ENCODE data around the gene NSG1. TPM values are rescaled to one million over a fixed set of nuclear protein-coding genes. Genes with fewer than 3 reads are reported as not detected.

NSG1 gene
- total and polyA plus RNA-seq, 2 of the 8 experiments (the other 6 are each of a cell fraction or from before 2014, with no cell fraction given), result 35.7 to 61.4 TPM

- no peaks in the 10 kb centered on the region for H3K9me3 ChIP-seq (ENCODE audit: insufficient read depth in 2 of 2, low read depth in 1 of 2, low read length in 1 of 2)
- peaks cover 0 to 3% (median 0%) of the 10 kb centered on the region in 4 experiments; a peak in 1 of 7 replicates for H3K4me1 ChIP-seq (replicated peaks in 1 of 4; ENCODE audit: control insufficient read depth in 3 of 4, insufficient read depth in 4 of 4, low read length in 3 of 4)
- no peak overlapping the region for H2AFZ ChIP-seq (ENCODE audit: low read length)
- TF ChIP-seq E2F6 (IDR thresholded peaks at IDR 0.05) (peak; percentile 12; the same call in 1 of the 2 replicates), MAFK (IDR thresholded peaks at IDR 0.05; ENCODE audit: low read depth, low read length) (peak; percentile 89), SAP30 (IDR thresholded peaks at IDR 0.05; ENCODE audit: insufficient read depth, insufficient replicate concordance, low read length) (no peak), ZNF274 (IDR thresholded peaks at IDR 0.05; ENCODE audit: borderline replicate concordance, extremely low read depth, low read length) (no peak), CEBPB (IDR thresholded peaks at IDR 0.05; ENCODE audit: low read depth, low read length) (no peak), CHD1 (IDR thresholded peaks at IDR 0.05; ENCODE audit: low read depth, low read length) (no peak), BACH1 (IDR thresholded peaks at IDR 0.05; ENCODE audit: low read length) (peak; percentile 88), JUN (IDR thresholded peaks at IDR 0.05; ENCODE audit: low read depth, low read length) (no peak), SIRT6 (IDR thresholded peaks at IDR 0.05; ENCODE audit: low read length) (no peak), ASH2L (IDR thresholded peaks at IDR 0.05; ENCODE audit: low read length) (no peak), SIN3A (conservative IDR thresholded peaks at IDR 0.05 in 1 of 2, IDR thresholded peaks at IDR 0.05 in 1 of 2; ENCODE audit: low read depth in 1 of 2, low read length in 2 of 2) (no peak), TEAD4 (IDR thresholded peaks at IDR 0.05; ENCODE audit: low read depth, low read length) (peak; percentile 61; the same call in 1 of the 2 replicates)
- H3K23ac ChIP-seq (ENCODE audit: insufficient read length), result no peak overlapping the region
- no peak overlapping the region for H2BK15ac ChIP-seq (ENCODE audit: low read length)
- H4K8ac ChIP-seq (ENCODE audit: extremely low read depth, insufficient read depth, low read length), result no peak overlapping the region
- H3K79me1 ChIP-seq (ENCODE audit: low read depth, low read length), result no peaks in the 10 kb centered on the region
- H2BK5ac ChIP-seq (ENCODE audit: low read depth, low read length), result no peak overlapping the region
- no peak overlapping the region for H4K91ac ChIP-seq (replicated peaks; ENCODE audit: insufficient read length, low read length)
- ChIA-PET CTCF (ENCODE audit: partially characterized antibody) (interaction anchor here (0.6 to 2.5 kb wide), 2 partner anchors 13 to 1752 kb away, joined by 5 to 13 read pairs; no protein-coding TSS in a partner anchor), POLR2A (ENCODE audit: partially characterized antibody) (no interaction called here)
- no peak overlapping the region for H3K4me2 ChIP-seq (ENCODE audit: insufficient read depth in 1 of 2, low read depth in 2 of 2, low read length in 2 of 2)
- H3K23me2 ChIP-seq (ENCODE audit: low read depth, low read length), result no peaks in the 10 kb centered on the region
- no peak overlapping the region for H3K56ac ChIP-seq (replicated peaks; ENCODE audit: insufficient read length, low read depth, low read length)
- no peak overlapping the region for H3K4me3 ChIP-seq (ENCODE audit: extremely low read depth in 1 of 4, insufficient read depth in 2 of 4, low read depth in 3 of 4, low read length in 4 of 4)
- no peak overlapping the region for H3K27ac ChIP-seq (ENCODE audit: low read depth, low read length)
- no peak overlapping the region for H4K5ac ChIP-seq (ENCODE audit: insufficient read length, low read depth, low read length)
- DNase-seq (ENCODE audit: low read depth in 1 of 2, low spot score in 2 of 2) (no peak), FAIRE-seq (no peak)
- no peak overlapping the region for H3K9ac ChIP-seq (replicated peaks in 1 of 4; ENCODE audit: extremely low read depth in 1 of 4, low read depth in 3 of 4, low read length in 3 of 4)
- H2BK120ac ChIP-seq (replicated peaks; ENCODE audit: low read depth, low read length), result no peak overlapping the region
- H2BK12ac ChIP-seq (ENCODE audit: low read depth, low read length), result 0 out of 2 replicates have a peak overlapping the region, but pooled peaks have one; percentile 30
- H3K14ac ChIP-seq (ENCODE audit: insufficient read length), result no peak overlapping the region
- H3K27me3 ChIP-seq (replicated peaks in 1 of 4; ENCODE audit: control insufficient read depth in 3 of 4, extremely low read depth in 1 of 4, insufficient read depth in 3 of 4, low read length in 3 of 4), result no peaks in the 10 kb centered on the region
- H3K36me3 ChIP-seq (ENCODE audit: control insufficient read depth in 2 of 4, insufficient read depth in 4 of 4, low read length in 3 of 4), result no peaks in the 10 kb centered on the region
- H3K4ac ChIP-seq (replicated peaks; ENCODE audit: insufficient read length, low read depth, low read length), result no peak overlapping the region
- H2AK5ac ChIP-seq (ENCODE audit: low read depth, low read length), result no peak overlapping the region
- no peaks in the 10 kb centered on the region for H4K20me1 ChIP-seq (replicated peaks in 1 of 2; ENCODE audit: control insufficient read depth in 1 of 2, insufficient read depth in 2 of 2, low read length in 2 of 2)
- 89% methylated on average over 2 of the region's 2 CpGs; no CpG with 5 or more reads in 1 of the 2 experiments for WGBS, 2 experiments (ENCODE audit: extremely low coverage in 1 of 2, insufficient coverage in 1 of 2, insufficient read length in 1 of 2, insufficient replicate concordance in 2 of 2, low coverage in 1 of 2, low lambda C conversion rate in 2 of 2, missing lambda C conversion rate in 1 of 2)
- no peaks in the 10 kb centered on the region for H3K79me2 ChIP-seq (ENCODE audit: control insufficient read depth in 1 of 2, insufficient read depth in 2 of 2, low read length in 2 of 2)
- no peak overlapping the region for H3K18ac ChIP-seq (ENCODE audit: extremely low read depth, low read length)
- H2BK20ac ChIP-seq (ENCODE audit: low read length), result no peak overlapping the region
These were observed 56.9 kb downstream of the NSG1 start for GRCh38 chr4:4443821-4444220.

Data from H1 (cell line).